Ramos (cell line): ENCODE results near the gene LYZL6.

ENCODE experiments used
- in situ Hi-C: fragments of 300-500 bp; cut with MboI; formaldehyde crosslinking; loops from one replicate; pipeline ENCODE4 v1.14.3; 2022; ENCODE audit warnings: low sequenced_read_pairs; ENCODE audit not compliant: unreplicated experiment

Gene LYZL6

DNA sequence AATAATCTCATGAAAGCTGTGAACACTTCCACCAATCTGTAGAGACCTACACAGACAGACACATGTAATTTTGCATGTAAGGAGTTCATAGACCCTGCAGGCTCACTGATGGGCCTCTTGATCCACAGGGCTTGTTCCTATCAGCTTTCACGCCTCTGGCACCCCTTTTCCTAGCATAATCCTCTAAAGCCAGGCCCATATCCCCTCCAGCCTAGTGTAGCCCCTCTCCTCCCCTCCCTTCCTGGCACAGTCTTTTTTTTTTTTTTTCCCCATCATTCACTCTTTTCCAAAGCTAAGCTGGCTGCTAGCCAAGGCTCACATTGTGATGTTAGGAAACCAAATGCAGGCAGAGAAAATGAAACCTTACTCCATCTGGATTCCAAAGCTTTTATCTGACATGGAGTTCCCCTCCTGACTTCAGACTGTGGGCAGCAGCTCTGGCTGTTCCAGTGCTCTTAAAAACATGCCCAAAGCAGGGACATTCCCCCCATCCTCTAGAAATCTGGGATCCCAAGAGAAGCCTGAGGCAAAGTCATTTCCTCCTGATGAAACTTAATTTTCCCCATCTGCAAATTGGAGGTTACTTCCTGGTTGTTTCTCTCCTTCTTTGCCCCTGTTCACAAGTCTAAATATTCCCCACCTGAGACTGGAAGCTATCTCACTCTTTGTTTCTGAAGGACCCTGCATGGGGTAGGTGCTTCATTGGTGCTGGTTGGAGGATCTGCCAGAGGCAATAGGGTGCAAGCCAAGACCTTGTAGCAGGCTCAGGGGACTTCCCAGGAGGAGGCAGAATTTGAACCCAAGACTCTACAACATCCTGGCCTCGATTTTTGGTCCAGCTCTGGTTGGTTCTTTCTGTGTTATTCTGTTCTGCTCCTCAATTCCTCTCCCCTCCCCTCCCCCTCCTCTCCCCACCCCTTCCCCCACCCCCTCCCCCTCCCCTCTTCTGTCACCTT is 53.4 kb downstream of the LYZL6 start:
- in situ Hi-C loops: no loop called here

DNA sequence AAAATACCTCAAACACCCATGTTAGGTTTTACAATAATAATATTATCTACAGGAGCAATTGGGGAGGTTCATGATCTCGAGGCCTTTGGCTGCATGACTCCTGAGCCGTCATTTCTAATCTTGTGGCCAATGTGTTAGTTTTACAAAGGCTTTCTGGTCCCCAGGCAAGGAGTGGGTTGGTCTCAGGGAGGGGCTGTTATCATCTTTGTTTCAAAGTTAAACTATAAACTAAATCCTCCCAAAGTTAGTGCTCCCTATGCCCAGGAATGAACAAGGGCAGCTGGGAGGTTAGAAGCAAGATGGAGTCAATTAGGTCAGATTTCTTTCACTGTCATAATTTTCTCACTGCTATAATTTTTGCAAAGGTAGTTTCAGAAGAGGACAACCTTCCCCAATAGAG is 54.3 kb downstream of the LYZL6 start:
- in situ Hi-C loops: no loop called here
